Astrocyte (in vitro differentiated cells and primary cell): Measurements from ENCODE around the gene UGT1A7.

Source experiments
- CTCF ChIP-seq: IDR thresholded peaks from 2 replicates; pipeline ENCODE4 v1.5.1; 2011; ENCODE audit warnings: low read depth, mild to moderate bottlenecking, inconsistent platforms, low read length, moderate library complexity; ENCODE audit not compliant: insufficient read depth
- EZH2 ChIP-seq: IDR thresholded peaks from 2 replicates; pipeline ENCODE4 v1.6.1; 2012; ENCODE audit warnings: mild to moderate bottlenecking, low read length, inconsistent platforms; ENCODE audit not compliant: insufficient read depth

DNA sequence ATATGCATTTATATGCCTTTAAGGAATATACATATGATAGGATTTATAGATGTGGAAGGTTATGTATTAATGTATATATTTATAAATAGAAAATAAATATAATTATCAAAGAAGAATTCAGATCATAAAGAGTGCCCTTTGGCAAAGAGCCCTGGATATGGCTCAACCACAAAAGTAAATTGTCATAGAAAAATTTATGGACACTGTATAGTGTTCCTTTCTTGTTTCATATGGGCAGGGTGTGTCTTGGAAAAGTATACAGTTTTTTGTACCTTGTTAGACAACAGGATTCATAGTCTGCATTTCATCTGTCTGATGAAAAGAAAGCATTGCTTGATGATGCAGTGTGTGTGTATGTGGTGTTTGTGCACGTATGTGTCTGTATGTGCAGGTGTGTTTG, 2.9 kb downstream of the UGT1A7 start:
- TF ChIP-seq CTCF, result no peak
- TF ChIP-seq EZH2, result no peak
